DOHH2 (cell line): ENCODE data around the gene RCOR2.

ENCODE experiments used
- H3F3A ChIP-seq: fragments of 200-600 bp; sonication (generic), shearing (Covaris generic); 2 replicates; pipeline ENCODE4 v1.6.0; 2016; ENCODE audit warnings: antibody characterized with exemption, mild to moderate bottlenecking; ENCODE audit not compliant: control insufficient read depth, insufficient read depth
- H3K27ac ChIP-seq: fragments of 200-600 bp; sonication (generic); 2 replicates; pipeline ENCODE4 v1.5.1; 2014; ENCODE audit warnings: low read depth, mild to moderate bottlenecking, low read length, moderate library complexity
- H3K27me3 ChIP-seq: fragments of 200-600 bp; sonication (generic); 2 replicates; pipeline ENCODE4 v1.6.1; 2014; ENCODE audit warnings: mild to moderate bottlenecking, low read length, mixed read lengths; ENCODE audit not compliant: control insufficient read depth
- H3K36me3 ChIP-seq: fragments of 200-600 bp; sonication (generic); 2 replicates; pipeline ENCODE4 v1.6.1; 2014; ENCODE audit warnings: mild to moderate bottlenecking, low read length, moderate library complexity, mixed read lengths; ENCODE audit not compliant: control insufficient read depth
- H3K4me1 ChIP-seq: fragments of 200-600 bp; sonication (generic); 2 replicates; pipeline ENCODE4 v1.6.1; 2014; ENCODE audit warnings: mild to moderate bottlenecking, low read length, mixed read lengths; ENCODE audit not compliant: control insufficient read depth
- H3K4me2 ChIP-seq: fragments of 200-600 bp; sonication (generic); 2 replicates; pipeline ENCODE4 v1.6.0; 2014; ENCODE audit warnings: mild to moderate bottlenecking, low read length, moderate library complexity
- H3K4me3 ChIP-seq: fragments of 200-600 bp; sonication (generic); 2 replicates; pipeline ENCODE4 v1.5.1; 2014; ENCODE audit warnings: mild to moderate bottlenecking, low read length, mixed read lengths
- H3K79me2 ChIP-seq: fragments of 200-600 bp; sonication (generic); 2 replicates; pipeline ENCODE4 v1.6.1; 2014; ENCODE audit warnings: mild to moderate bottlenecking, low read length, mixed read lengths; ENCODE audit not compliant: control insufficient read depth
- H3K9me2 ChIP-seq: fragments of 200-600 bp; sonication (generic); replicated peaks from 2 replicates; pipeline ENCODE4 v1.6.1; 2014; ENCODE audit warnings: mild to moderate bottlenecking, low read length, mixed read lengths; ENCODE audit not compliant: control insufficient read depth
- H3K9me3 ChIP-seq: fragments of 200-600 bp; sonication (generic); 2 replicates; pipeline ENCODE4 v1.6.1; 2014; ENCODE audit warnings: antibody characterized with exemption, low read length, mixed read lengths; ENCODE audit not compliant: control insufficient read depth, insufficient read depth
- H4K20me1 ChIP-seq: fragments of 200-600 bp; sonication (generic); 2 replicates; pipeline ENCODE4 v1.6.0; 2014; ENCODE audit warnings: low read depth, mild to moderate bottlenecking, antibody characterized with exemption, low read length, moderate library complexity; ENCODE audit not compliant: control insufficient read depth, insufficient read depth
- CTCF ChIP-seq: fragments of 200-600 bp; sonication (generic); IDR thresholded peaks from one replicate; pipeline ENCODE4 v1.5.1; 2014; ENCODE audit warnings: antibody characterized with exemption, mild to moderate bottlenecking, low read depth, low read length; ENCODE audit not compliant: poor library complexity, severe bottlenecking
- EZH2phosphoT487 ChIP-seq: fragments of 200-600 bp; sonication (generic); IDR thresholded peaks from 2 replicates; pipeline ENCODE4 v1.6.1; 2017; ENCODE audit warnings: borderline replicate concordance, mild to moderate bottlenecking, antibody characterized with exemption, low read length, moderate library complexity, mixed read lengths

The RCOR2 gene

GRCh38 chr11:63876616-63877015 lies 40.3 kb downstream of the RCOR2 start:
- peaks cover 10% of the 10 kb centered on the region; the same call in 1 of the 2 replicates for H3K36me3 ChIP-seq
- peaks cover 10% of the 10 kb centered on the region; the same call in 1 of the 2 replicates for H4K20me1 ChIP-seq
- peaks cover 89% of the 10 kb centered on the region for H3K79me2 ChIP-seq

GRCh38 chr11:63875506-63876065 lies 41.4 kb downstream of the RCOR2 start:
- no peaks in the 10 kb centered on the region for H3K9me2 ChIP-seq
- peaks cover 88% of the 10 kb centered on the region for H3K79me2 ChIP-seq
- H3F3A ChIP-seq, result peaks cover 5% of the 10 kb centered on the region; the same call in 1 of the 2 replicates
- H4K20me1 ChIP-seq, result peaks cover 11% of the 10 kb centered on the region; the same call in 1 of the 2 replicates
- peaks cover 6% of the 10 kb centered on the region; the same call in 1 of the 2 replicates for H3K4me1 ChIP-seq
- TF ChIP-seq CTCF, result no peak
- no peak for TF ChIP-seq EZH2phosphoT487
- H3K36me3 ChIP-seq, result peaks cover 11% of the 10 kb centered on the region
- H3K4me2 ChIP-seq, result no peak overlapping the region
- no peak overlapping the region for H3K27ac ChIP-seq
- H3K27me3 ChIP-seq, result no peaks in the 10 kb centered on the region
- peaks cover 1% of the 10 kb centered on the region; the same call in 1 of the 2 replicates for H3K9me3 ChIP-seq
- H3K4me3 ChIP-seq, result no peak overlapping the region

More at GRCh38 chr11:63876616-63877015, 40.3 kb downstream of the RCOR2 start:
- H3K4me1 ChIP-seq, result peaks cover 5% of the 10 kb centered on the region; the same call in 1 of the 2 replicates
- H3K9me2 ChIP-seq, result no peaks in the 10 kb centered on the region
- H3K9me3 ChIP-seq, result no peaks in the 10 kb centered on the region
- no peak overlapping the region for H3K27ac ChIP-seq
- H3F3A ChIP-seq, result no peaks in the 10 kb centered on the region
- no peak overlapping the region for H3K4me2 ChIP-seq
- TF ChIP-seq EZH2phosphoT487, result no peak
- no peak overlapping the region for H3K4me3 ChIP-seq
- no peaks in the 10 kb centered on the region for H3K27me3 ChIP-seq

GRCh38 chr11:63874511-63874910 lies 42.5 kb downstream of the RCOR2 start:
- Histone ChIP-seq H3K9me3 (peaks cover 3% of the 10 kb centered on the region; the same call in 1 of the 2 replicates), H4K20me1 (peaks cover 14% of the 10 kb centered on the region; the same call in 1 of the 2 replicates), H3F3A (peaks cover 11% of the 10 kb centered on the region), H3K9me2 (no peaks in the 10 kb centered on the region), H3K4me1 (peaks cover 13% of the 10 kb centered on the region), H3K4me3 (no peak overlapping the region), H3K36me3 (peaks cover 21% of the 10 kb centered on the region), H3K79me2 (peaks cover 90% of the 10 kb centered on the region), H3K27ac (no peak overlapping the region), H3K27me3 (no peaks in the 10 kb centered on the region), H3K4me2 (no peak overlapping the region)
- TF ChIP-seq CTCF, result no peak
- no peak for TF ChIP-seq EZH2phosphoT487

- no peaks in the 10 kb centered on the region for H3K9me2 ChIP-seq
- H3K27ac ChIP-seq, result no peak overlapping the region
- H4K20me1 ChIP-seq, result peaks cover 12% of the 10 kb centered on the region; the same call in 1 of the 2 replicates
- H3K9me3 ChIP-seq, result peaks cover 3% of the 10 kb centered on the region; the same call in 1 of the 2 replicates
- H3K27me3 ChIP-seq, result no peaks in the 10 kb centered on the region
- peaks cover 11% of the 10 kb centered on the region for H3F3A ChIP-seq
- TF ChIP-seq CTCF, result no peak
- TF ChIP-seq EZH2phosphoT487, result no peak
- peaks cover 17% of the 10 kb centered on the region for H3K4me1 ChIP-seq
- H3K4me3 ChIP-seq, result no peak overlapping the region
- no peak overlapping the region for H3K4me2 ChIP-seq
- H3K79me2 ChIP-seq, result peaks cover 92% of the 10 kb centered on the region
- peaks cover 31% of the 10 kb centered on the region for H3K36me3 ChIP-seq
These were observed 43.7 kb downstream of the RCOR2 start for GRCh38 chr11:63873311-63873710.
